GM12878 (cell line): Measurements from ENCODE around the gene SEL1L3.

Experiments
- POLR2A ChIP-seq: IDR thresholded peaks from 2 replicates; pipeline ENCODE4 v1.6.1; 2011; ENCODE audit warnings: low read depth, mild to moderate bottlenecking, low read length
- SIN3A ChIP-seq: IDR thresholded peaks from 2 replicates; pipeline ENCODE4 v1.6.1; 2012; ENCODE audit warnings: low read depth, low read length, improper control_type of control experiment
- SUZ12 ChIP-seq: fragments of 200-600 bp; sonication (generic); IDR thresholded peaks from one replicate; pipeline ENCODE4 v1.6.1; 2018; ENCODE audit warnings: antibody characterized with exemption, mild to moderate bottlenecking; ENCODE audit not compliant: unreplicated experiment
- TF ChIP-seq, protein P1 (sequence below): fragments of 450-650 bp; IDR thresholded peaks from 2 replicates; pipeline ENCODE4 v1.6.1; 2018; ENCODE audit warnings: mild to moderate bottlenecking, low read depth, moderate library complexity; ENCODE audit not compliant: partially characterized antibody

DNA sequence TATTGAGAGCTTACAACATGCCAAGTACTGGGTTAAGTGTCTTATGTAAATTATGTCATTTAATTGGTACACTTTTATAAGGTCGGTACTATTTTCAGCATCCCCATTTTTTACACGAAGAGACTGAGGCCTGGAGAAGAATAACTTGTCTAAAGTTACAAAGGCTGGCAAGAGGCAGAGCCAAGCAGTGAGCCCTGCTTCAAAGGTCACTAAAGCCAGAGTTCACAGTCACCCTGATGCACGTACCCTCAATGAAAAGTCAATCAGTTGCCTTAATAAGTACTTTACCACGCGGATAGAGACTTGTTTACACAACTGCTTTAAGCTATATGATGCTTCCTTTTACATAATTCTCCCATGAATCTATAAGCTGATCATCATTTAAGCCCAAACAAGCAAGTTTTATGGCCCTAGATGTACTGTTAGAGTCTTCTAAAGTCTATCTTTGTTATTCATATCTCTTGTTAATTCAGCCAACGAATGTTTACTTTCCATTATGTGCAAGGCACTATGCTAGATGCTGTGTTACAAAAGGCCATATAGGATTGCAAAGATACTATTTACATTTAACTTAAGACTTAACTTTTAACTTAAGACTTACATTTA, 57.4 kb downstream of the SEL1L3 start:
- TF ChIP-seq, protein P1, sequence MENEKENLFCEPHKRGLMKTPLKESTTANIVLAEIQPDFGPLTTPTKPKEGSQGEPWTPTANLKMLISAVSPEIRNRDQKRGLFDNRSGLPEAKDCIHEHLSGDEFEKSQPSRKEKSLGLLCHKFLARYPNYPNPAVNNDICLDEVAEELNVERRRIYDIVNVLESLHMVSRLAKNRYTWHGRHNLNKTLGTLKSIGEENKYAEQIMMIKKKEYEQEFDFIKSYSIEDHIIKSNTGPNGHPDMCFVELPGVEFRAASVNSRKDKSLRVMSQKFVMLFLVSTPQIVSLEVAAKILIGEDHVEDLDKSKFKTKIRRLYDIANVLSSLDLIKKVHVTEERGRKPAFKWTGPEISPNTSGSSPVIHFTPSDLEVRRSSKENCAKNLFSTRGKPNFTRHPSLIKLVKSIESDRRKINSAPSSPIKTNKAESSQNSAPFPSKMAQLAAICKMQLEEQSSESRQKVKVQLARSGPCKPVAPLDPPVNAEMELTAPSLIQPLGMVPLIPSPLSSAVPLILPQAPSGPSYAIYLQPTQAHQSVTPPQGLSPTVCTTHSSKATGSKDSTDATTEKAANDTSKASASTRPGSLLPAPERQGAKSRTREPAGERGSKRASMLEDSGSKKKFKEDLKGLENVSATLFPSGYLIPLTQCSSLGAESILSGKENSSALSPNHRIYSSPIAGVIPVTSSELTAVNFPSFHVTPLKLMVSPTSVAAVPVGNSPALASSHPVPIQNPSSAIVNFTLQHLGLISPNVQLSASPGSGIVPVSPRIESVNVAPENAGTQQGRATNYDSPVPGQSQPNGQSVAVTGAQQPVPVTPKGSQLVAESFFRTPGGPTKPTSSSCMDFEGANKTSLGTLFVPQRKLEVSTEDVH: no peak
- no peak for TF ChIP-seq SIN3A
- no peak for TF ChIP-seq POLR2A
- TF ChIP-seq SUZ12: no peak
